ENCODE results near the gene CAPRIN1. TPM values are rescaled to one million over a fixed set of nuclear protein-coding genes. Genes with fewer than 3 reads are reported as not detected.

The CAPRIN1 gene
- total and polyA plus RNA-seq, 2 of the 8 experiments (the other 6 are each of a cell fraction or from before 2014, with no cell fraction given): 221 to 317 TPM

DNA sequence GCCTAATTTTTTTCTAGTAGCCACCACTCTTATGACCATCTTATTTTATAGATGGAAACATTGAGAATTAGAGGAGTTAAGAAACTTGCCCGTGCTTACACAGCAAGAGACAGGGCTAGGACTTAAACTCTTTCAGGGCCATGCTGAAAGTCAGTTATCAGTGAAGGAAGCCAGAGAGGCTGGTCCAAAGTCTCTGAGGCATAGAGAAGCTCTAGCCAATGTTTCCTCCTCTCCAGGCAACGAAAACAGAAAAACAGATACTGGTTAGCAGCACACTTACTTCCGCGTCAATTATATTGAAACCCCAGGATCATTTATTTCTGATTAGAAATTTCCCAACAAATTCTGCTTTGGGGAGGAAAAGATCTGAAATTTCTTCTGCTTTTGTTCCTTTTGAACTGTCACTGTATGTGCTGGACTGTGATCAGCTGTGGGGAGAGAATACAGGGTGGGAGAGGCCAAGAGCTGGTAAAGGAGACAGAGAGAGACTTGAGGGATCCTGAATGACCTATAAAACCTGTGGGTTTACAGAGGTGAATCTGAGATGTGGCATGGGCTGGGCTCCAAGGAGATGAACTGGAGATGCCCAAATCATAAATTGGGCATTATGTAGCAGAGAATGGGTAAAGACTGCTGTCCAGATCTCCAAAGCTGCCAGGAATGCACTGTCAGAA is 37.5 kb upstream of the CAPRIN1 start:
- Histone ChIP-seq H4K5ac (ENCODE audit: insufficient read length, low read depth, low read length) (no peak overlapping the region), H3K23me2 (ENCODE audit: low read depth, low read length) (no peaks in the 10 kb centered on the region), H4K91ac (replicated peaks; ENCODE audit: insufficient read length, low read length) (no peak overlapping the region), H3K9me3 (ENCODE audit: insufficient read depth in 2 of 2, low read depth in 1 of 2, low read length in 1 of 2) (no peaks in the 10 kb centered on the region), H3K36me3 (ENCODE audit: control insufficient read depth in 2 of 4, insufficient read depth in 4 of 4, low read length in 3 of 4) (no peaks in the 10 kb centered on the region), H4K20me1 (replicated peaks in 1 of 2; ENCODE audit: control insufficient read depth in 1 of 2, insufficient read depth in 2 of 2, low read length in 2 of 2) (no peaks in the 10 kb centered on the region), H3K56ac (replicated peaks; ENCODE audit: insufficient read length, low read depth, low read length) (no peak overlapping the region), H2AK5ac (ENCODE audit: low read depth, low read length) (no peak overlapping the region), H4K8ac (ENCODE audit: extremely low read depth, insufficient read depth, low read length) (no peak overlapping the region), H2BK20ac (ENCODE audit: low read length) (no peak overlapping the region), H3K4me1 (replicated peaks in 1 of 4; ENCODE audit: control insufficient read depth in 3 of 4, insufficient read depth in 4 of 4, low read length in 3 of 4) (no peaks in the 10 kb centered on the region), H3K27me3 (replicated peaks in 1 of 4; ENCODE audit: control insufficient read depth in 3 of 4, extremely low read depth in 1 of 4, insufficient read depth in 3 of 4, low read length in 3 of 4) (peaks cover 0 to 1% (median 0%) of the 10 kb centered on the region in 4 experiments; a peak in 1 of 7 replicates), H2BK5ac (ENCODE audit: low read depth, low read length) (no peak overlapping the region), H3K79me2 (ENCODE audit: control insufficient read depth in 1 of 2, insufficient read depth in 2 of 2, low read length in 2 of 2) (no peaks in the 10 kb centered on the region), H3K79me1 (ENCODE audit: low read depth, low read length) (no peaks in the 10 kb centered on the region), H3K23ac (ENCODE audit: insufficient read length) (no peak overlapping the region), H2BK120ac (replicated peaks; ENCODE audit: low read depth, low read length) (no peak overlapping the region), H3K27ac (ENCODE audit: low read depth, low read length) (no peak overlapping the region), H3K4me3 (ENCODE audit: extremely low read depth in 1 of 4, insufficient read depth in 2 of 4, low read depth in 3 of 4, low read length in 4 of 4) (no peak overlapping the region), H3K14ac (ENCODE audit: insufficient read length) (no peak overlapping the region), H3K4ac (replicated peaks; ENCODE audit: insufficient read length, low read depth, low read length) (no peak overlapping the region), H3K9ac (replicated peaks in 1 of 4; ENCODE audit: extremely low read depth in 1 of 4, low read depth in 3 of 4, low read length in 3 of 4) (no peak overlapping the region), H3K4me2 (ENCODE audit: insufficient read depth in 1 of 2, low read depth in 2 of 2, low read length in 2 of 2) (no peak overlapping the region), H3K18ac (ENCODE audit: extremely low read depth, low read length) (no peak overlapping the region), H2BK15ac (ENCODE audit: low read length) (no peak overlapping the region), H2BK12ac (ENCODE audit: low read depth, low read length) (no peak overlapping the region), H2AFZ (ENCODE audit: low read length) (no peak overlapping the region)
- CTCF ChIA-PET (ENCODE audit: partially characterized antibody): interaction anchor here (0.6 to 2.5 kb wide), 4 partner anchors 8 to 205 kb away, joined by 3 to 10 read pairs (median 4); no protein-coding TSS in a partner anchor
- TF ChIP-seq NRF1 (IDR thresholded peaks at IDR 0.05; ENCODE audit: low read depth, low read length): no peak
- no peak for TF ChIP-seq FOSL1 (IDR thresholded peaks at IDR 0.05; ENCODE audit: insufficient read depth, low read depth, low read length)
- TF ChIP-seq CREB1 (IDR thresholded peaks at IDR 0.05): no peak
- DNase-seq (ENCODE audit: low read depth in 1 of 2, low spot score in 2 of 2): no peak
- no peak for FAIRE-seq
- WGBS, 2 experiments (ENCODE audit: extremely low coverage in 1 of 2, insufficient coverage in 1 of 2, insufficient read length in 1 of 2, insufficient replicate concordance in 2 of 2, low coverage in 1 of 2, low lambda C conversion rate in 2 of 2, missing lambda C conversion rate in 1 of 2): 91% methylated on average over 4 of the region's 4 CpGs; no CpG with 5 or more reads in 1 of the 2 experiments
- POLR2A ChIA-PET (ENCODE audit: partially characterized antibody): interaction anchor here (1.2 kb wide), 1 partner anchor 14 kb away, joined by 3 read pairs; no protein-coding TSS in a partner anchor
